Measurements from ENCODE around the gene ST8SIA1.

ST8SIA1 gene

DNA sequence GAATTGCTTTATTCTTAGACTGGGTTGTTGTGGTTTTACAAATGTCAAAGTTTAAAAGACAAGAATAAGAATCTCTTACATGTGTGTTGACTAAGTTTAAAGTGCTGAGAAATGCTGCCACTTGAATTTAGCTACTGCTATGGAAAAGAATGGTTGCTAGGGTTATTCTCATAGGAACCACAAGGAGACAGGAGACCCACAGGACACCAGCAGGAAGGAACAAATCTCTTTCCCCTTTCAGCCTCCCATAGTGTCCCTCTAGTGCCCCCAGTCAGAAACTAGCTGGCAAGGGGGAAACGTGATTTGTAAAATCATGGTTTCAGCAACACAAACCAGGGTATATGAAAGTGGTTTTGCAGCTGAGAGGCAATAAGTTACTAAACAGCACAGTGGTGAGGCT is 102.7 kb downstream of the ST8SIA1 start:
- DNase-seq, result no peak

DNA sequence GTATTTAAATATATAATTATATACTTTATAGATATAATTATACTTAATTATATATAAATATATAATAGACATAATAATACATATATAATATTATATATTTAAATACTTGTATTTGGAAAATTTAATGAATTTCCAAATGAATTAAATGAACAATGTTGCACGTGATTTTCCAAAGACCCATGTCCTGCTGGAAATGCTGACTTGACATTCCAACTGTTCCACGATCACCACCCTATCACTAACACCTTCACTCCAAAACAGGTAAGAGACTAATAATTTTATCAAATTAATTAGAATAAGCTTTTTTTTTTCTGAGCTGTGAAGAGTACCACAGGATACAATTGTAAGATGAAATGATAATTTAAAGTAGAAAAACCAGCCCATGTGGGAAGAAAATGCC is 103.4 kb downstream of the ST8SIA1 start:
- DNase-seq, result no peak

DNA sequence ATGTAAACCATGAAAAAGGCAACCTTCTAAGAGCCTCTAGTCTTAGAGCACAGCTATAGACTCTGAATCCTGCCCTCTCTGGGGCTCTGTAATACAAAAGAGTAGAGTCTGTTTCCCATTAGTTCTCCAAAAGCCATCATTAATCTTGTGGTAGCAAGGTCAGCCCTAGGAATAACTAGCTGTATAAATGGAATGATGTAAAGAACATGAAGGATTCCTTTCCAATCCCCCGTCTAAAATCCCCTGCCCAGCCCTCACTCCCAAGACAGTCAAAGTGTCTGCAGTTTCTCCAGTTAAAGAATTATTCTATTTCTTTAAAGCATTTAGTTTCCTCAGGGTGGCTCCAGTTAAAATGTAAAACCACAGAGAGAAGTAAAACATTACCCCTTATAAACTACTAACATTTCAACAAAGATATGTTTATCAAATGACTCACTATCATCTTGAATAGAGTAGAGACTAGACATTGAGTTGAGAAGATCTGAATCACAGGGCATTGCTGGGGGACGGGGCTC is 104.2 kb downstream of the ST8SIA1 start:
- no peak for DNase-seq

DNA sequence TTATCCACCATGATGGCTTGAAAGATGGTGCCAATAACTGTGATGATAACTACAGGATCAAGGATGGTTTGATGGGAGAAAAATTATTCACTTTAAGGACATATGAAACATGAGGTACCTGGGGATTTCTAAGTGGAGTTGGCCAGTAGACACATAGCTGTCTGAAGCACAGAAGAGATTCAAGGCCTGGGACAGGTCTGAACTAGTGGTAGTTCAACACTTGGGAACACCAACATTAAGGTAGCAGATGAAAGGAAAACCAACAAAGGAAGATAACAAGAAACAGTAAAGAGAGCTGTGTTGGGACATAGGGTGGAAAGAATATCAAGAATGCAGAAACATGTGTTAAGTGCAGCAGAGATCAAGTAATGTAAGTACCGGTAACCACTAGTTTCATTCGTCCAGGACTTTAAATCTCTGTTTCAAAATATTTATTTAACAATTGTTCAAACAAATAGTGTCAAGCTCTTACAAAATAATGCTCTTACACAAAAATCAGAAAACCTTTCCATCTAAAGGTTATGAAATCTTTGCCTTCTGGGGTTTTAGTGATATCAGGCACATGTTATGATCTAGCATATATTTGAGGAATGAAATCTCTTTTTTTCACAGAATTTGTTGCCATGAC is 104.7 kb downstream of the ST8SIA1 start:
- DNase-seq, result no peak

DNA sequence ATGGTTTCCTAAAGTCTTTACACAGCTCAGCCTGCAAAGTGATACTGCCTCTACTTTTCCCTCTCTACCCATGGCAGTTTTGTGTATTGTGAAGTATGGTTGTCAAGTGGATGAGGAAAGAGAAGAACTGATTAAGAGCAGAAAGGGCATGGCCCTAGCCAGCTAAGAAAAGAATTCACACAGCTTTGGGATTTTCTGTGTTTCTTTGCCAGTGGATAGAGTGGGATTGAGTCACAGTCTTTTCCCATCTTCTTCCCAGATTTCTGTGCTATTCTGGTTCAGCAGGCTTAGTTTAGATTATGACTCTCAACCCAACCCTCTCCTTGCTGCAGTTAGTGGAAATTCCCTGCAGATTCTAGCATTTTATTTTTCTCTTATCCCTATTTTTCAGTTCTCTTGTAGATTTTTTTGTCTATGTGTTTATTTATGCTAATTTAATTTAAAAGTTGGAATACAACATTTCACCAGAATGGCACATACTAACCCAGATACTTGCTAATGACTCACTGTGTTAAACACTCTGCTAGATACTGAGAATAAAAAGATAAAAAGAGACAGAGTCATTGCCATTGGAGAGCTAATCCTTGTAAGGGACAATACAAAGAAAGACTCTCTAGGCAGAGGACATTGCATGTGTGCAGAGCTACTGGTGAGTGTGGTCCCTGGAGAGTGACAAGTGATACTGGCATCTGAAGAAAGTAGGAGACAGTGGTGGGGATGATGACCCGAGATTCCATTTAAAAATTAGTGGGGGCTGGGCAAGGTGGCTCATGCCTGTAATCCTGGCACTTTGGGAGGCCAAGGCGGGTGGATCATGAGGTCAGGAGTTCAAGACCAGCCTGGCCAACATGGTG is 106.3 kb downstream of the ST8SIA1 start:
- no peak for DNase-seq

DNA sequence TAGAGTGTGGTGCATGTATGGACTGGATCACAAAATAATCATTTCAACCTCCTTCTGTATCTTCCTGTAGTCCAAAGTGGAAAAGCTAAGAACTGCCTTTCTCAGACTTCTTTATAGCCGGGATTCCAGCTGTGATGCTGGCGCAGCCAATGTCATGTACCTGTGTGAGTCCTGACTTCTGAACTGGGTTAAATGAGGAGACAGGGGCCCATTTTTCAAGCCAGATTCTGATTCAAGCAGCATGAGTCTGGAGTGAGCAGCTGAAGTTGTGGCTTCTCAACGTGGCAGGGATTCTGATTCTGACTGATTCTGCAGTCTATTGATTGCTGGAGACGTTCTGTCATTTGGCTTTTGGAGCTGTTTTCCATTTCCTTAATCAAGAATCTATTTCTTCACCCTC is 111.2 kb downstream of the ST8SIA1 start:
- DNase-seq, result no peak

DNA sequence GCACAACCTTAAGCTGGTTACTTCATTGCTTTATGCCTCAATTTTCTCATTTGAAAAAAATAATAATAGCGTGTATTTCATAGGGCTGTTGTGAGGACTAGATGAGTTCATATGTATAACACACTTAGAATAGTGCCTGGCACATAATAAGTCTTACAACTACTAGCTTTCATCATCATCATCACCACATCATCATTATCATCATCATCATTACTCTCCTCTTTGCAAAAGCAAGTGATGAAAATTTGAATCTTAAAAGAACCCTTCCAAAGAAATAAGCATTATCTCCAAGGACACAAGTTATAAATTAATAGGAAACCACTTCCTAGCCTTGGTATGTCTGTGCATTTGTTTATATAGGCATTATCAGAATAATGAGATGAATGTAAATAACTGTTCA is 117.0 kb downstream of the ST8SIA1 start:
- DNase-seq, result no peak

DNA sequence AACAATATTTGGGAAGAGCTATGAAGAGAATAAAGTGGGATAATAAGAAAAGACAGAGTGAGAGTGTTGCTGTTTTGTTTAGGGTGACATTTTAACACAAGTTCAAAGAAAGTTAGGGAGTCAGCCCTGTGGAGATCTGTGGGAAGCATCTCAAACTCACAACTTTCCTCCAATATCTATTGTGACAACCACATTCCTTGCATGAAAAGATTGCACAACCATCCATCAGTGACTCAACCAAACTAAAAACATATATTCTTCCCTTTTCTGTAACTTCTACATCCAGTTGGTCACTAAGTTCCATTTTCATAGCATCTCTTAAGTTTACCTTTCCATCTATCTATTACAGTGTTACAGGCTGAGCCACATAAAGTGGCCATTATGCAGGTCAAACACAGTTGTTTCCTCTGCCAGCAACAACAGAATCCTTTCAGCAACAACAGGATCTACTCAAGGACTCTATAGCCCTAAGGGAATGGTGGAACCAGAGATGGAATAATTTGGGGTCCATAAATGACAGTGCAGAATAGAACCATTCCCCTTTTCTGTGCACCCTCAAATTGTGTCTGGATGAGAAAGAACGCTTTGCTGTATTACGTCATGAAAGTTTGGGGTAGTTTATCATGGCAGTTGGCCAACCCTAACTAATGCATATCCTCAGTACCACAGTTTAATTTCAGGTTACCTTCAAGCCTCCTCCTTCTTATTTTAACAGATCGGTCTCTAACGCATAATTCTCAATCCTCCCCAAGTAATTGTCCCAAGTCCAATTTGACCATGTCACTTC is 118.8 kb downstream of the ST8SIA1 start:
- no peak for DNase-seq

DNA sequence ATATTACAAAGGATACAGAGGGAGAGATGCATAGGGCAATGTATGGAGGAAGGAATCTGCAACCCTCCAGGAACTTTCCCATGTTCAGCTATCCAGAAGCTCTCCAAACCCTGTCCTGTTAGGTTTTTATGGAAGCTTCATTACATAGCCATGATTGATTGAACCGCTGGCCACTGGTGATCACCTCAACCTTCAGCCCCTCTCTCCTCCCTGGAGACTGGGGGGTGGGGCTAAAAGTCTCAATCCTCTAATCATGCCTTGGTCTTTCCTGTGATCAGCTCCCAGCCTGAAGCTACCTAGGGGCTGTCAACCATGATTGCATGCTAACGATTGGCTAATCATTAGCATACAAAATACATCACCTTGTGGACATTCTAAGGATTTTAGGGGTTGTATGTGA is 123.4 kb downstream of the ST8SIA1 start:
- no peak for DNase-seq

DNA sequence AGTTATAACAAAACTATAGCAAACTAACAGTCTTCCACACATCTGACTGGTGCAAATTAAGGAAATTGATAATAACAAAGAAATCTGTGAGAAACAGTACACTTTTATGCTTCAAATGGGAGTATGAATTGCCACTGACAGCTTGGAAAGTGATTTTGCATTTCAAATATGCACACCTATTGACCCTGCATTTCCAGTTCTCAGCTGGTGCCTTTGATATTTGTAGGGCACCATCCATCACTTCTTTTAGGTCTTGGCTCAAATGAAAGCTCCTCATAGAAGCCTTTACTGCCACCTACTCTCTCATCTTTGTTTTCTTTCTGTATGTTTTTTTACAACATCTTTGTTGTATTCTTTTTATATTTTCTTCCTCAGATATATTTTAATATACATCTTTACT is 125.1 kb downstream of the ST8SIA1 start:
- DNase-seq, result no peak

DNA sequence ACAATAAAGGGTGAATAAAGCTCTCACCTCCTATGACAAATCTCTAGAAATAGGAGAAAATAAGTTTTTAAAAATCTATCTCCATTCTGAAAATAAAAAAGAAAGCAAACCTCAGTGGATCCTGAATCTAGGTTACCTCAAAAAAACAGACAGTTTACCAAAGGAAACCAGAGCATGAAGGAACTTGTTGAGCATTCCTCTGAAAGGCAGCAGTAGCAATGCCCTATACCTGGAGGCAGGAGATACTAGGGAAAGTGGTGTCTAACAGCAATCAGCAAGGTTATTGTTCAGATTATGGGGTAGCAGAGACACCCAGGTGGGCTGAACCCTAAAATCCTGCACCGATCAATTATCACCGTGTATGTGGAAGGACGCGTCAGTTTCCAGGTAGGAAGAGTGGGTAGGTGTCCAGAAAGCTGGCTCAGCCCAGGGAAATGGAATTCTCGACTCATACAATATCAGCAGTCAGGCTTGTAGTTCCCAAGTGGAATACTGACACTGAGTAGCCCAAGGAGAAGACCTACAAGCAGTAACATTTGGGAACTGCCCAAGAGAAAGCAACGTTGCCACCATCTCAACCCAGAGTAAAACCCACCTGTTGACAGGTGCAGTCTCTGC is 128.3 kb downstream of the ST8SIA1 start:
- no peak for DNase-seq

DNA sequence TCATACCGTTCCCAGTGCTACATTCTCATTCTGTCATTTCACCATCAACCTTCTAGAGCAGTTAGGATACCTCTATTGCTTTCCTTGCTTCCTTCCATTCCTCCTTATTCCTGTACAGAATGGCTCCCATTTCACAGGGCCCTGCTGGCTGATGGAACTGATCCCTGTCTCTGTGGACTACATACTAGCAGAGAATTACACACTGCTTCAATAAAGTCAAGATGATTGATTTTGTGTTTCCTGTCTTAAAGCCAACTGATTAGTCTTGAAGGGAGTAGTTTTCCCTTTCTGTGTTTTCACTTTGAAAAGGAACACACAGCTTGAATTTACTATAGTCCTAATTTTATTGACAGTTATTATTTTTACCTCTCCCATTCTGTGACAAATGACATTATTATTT is 130.1 kb downstream of the ST8SIA1 start:
- DNase-seq, result no peak

DNA sequence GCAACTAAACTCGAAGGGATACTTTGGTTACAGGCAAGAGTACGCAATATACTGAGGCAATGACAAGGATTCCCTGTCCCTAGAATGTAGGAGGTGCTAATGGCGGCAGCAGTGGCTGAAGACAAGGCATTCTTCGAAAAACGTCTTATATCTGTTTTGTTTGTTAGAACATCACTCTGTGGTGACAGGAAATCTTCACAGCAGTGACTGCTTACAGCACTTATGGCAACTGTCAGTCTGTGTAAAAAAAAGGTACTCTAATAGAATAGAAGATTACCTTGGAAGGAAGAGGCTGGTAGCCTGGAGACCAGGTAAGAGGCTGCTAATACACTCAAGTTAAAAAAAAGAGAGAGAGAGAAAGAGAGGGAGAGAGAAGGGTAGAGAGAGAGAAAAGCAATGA is 131.7 kb downstream of the ST8SIA1 start:
- no peak for DNase-seq

DNA sequence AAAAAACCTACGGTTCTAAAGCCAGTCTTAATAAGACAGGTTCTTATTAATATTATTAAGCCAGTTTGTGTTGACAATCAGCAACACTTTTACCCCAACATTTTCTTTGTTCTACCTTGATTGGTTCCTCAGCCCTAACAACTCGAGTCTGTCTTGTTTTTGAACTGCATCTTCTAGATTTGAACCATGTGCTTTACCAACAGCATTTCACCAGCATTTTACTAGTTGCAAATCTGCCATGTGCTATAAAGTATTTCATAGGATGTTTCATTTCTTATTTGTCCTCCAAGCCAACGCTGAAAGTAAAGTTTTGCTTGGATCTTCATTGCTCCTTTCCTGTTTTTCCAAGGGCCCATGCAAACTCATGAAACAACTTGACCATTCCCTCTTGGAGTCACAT is 133.4 kb downstream of the ST8SIA1 start:
- no peak for DNase-seq

DNA sequence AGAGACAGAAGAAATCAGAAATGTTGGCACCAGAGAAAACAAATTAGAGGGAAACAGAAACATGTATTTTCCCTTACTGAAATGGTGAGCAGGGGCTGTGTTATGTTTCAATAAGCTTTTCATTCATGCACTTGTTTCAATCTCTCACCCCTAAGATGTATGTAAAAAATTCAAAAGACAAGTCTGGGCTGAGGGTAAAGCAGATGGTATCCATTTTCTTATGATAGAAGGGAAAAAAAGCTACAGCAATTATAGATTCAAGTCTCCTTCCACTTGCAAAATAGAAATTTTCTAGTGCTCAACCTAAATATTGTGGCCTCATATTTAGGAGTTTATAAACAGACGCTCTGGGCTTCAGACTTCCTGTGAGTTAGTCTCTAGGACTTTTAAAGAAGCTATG is 138.3 kb downstream of the ST8SIA1 start:
- no peak for DNase-seq

DNA sequence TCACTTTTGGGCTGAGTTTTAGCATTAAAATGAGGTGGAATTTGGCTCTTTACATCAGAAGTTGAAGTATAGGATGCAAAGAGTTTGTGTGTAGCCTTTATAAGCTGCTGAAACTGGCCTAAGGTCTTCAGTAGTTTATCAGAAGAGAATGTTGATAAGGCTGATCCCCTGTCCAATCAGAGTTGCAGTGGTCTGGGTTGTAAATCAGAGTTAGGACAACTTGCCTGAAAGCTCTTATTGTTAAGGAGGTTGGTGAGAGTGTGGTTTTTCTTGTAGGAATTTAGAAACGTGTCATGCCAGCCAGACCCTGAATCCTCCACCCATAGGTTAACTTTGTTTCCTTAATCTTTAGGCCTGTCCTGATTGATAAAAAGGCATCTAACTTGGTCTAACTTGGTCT is 143.5 kb downstream of the ST8SIA1 start:
- no peak for DNase-seq

DNA sequence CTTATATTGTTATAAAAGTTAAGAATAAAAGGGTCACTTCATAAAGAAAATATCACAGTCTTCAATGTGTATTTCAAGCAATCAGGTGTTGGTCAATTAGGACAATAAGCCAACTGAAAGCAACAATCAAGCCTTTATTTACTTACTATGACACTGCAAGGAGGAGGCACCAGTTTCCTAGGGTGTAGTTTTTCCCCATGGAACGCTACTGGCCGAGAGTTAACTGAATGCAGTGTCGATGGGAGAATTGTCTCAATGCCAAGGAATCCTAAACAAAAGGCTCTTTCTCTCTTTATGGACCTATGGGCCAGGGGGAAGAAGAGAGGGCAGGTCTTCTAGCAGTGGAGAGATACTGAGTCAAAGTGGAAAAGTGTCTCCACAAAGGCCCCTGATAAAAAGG is 146.1 kb downstream of the ST8SIA1 start:
- no peak for DNase-seq

DNA sequence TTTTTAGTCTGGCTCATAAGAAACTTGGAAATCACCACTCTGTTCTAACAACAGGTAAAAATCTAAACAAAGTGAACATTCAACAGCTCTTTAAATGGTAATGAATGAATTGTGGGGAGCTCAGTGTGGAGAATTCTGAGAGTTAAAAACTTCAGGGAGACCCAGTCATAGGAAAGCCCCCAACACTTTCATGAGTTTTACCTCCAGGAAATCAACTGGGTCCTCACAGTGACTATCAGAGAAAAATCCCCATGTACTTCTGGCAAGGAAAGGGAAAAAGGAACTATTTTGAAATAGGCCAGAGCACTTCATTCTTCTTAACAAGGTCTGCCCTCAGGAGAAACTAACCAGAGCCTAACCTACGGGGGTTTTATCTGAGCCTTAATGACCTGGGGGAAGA is 153.8 kb downstream of the ST8SIA1 start:
- no peak for DNase-seq

DNA sequence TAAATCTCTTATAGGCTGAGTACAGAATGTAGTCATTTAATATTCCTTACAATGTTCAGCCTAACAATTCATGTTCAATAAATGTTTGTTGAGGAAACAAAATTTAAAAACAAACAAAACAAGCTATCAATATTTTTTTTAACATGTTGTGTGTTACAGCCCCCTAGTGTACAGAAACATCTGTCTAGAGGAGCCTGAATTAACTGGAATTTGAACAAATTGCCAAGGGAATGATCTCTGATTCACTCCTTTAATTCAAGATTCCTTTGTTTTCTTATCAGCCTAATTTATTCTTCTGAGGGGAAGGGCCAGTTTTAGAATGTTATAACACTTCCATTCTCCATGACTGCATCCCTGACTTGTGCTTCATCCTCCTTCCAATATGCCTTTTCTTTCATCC is 161.3 kb downstream of the ST8SIA1 start:
- DNase-seq, result no peak

DNA sequence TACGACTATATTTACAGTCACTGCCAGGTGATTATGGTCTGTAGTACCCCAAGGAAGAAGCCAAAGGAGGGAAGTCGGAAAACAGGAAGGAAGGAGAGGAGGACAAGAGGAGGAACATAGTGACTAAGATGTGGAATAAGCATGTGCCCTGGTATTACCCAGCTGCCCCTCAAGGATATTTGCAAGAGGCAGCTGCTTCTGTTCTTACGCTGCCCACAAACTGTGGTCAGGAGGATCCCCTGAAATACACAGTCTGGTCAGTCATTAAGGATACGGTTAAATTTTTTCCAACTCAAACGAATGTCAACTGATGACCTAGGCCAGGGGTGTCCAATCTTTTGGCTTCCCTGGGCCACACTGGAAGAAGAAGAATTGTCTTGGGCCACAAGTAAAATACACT is 162.0 kb downstream of the ST8SIA1 start:
- no peak for DNase-seq

DNA sequence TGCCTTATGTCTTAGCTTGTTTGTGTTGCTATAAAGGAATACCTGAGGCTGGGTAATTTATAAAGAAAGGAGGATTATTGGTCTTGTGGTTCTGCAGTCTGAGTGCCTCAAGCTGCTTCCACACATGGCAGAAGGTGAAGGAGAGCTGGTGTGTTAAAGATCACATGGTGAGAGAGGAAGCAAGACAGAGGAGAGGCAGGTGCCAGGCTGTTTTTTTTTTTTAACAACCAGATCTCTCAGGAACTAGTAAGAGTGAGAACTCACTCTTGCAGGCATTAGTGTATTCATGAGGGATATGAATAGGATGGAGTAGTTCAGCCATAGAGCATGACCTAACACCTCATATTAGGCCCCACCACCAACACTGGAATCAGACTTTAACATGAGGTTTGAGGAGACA is 165.1 kb downstream of the ST8SIA1 start:
- no peak for DNase-seq

DNA sequence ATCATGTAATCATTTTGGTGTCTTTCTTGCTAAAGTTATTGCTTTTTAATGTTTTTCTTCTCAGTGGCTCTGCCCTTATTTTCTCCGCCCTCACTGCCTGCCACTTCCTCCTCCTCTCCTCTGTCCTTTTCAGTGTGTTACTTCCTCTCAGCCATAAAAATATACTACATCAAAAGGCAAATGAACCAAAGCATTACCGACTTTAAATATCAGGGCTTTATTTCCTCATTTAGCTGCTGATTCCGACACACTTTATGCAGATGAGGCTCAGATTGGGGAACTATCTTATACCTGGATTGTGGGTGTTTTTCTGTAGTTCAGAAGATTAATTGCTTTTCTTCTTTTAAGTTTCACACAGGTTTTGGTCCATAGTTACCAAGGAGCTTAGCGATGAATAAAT is 170.4 kb downstream of the ST8SIA1 start:
- DNase-seq, result peak in 1 of 5 experiments; percentile 37

DNA sequence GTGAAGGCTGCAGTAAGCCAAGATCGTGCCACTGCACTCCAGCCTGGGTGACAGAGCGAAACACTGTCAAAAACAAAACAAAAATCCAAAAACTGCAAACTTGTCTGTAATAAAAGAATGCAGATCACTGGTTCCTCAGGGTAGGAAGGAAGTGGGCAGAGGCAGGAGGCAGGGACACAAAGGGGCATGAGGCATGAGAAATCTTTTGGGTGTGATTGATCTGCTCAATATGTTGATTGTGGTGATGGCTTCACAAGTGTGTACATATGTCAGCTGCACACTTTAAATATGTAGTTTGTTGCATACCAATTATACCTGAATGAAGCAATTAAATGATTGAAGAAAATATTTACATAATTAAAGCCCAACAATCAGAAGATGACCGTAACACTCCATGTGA is 170.9 kb downstream of the ST8SIA1 start:
- peak in 1 of 5 experiments; percentile 14 for DNase-seq

Data from T-helper 2 cell (primary cell).